Endothelial cell of umbilical vein (primary cell): ENCODE data around the gene SLC11A2. TPM values are rescaled to one million over a fixed set of nuclear protein-coding genes. Genes with fewer than 3 reads are reported as not detected.

Source experiments
- BruUV-seq: library from RNA; stranded (reverse); fragments of 400-500 nt; replicated peaks from 2 replicates; lab custom pipeline; 2021; lab: Mats Ljungman, UMichigan
- CTCF ChIA-PET: fragments of 300-600, 350-600 bp; sonication (Branson Sonifier 250); formaldehyde crosslinking; loops from one replicate; lab custom pipeline; 2021; ENCODE audit warnings: antibody characterized with exemption, inconsistent platforms; lab: Charles Lee
- POLR2A ChIA-PET: fragments of 300-600, 350-600 bp; sonication (Branson Sonifier 250); formaldehyde crosslinking; loops from one replicate; lab custom pipeline; 2021; ENCODE audit warnings: antibody characterized with exemption, inconsistent platforms; lab: Charles Lee
- DNase-seq: peaks from one replicate; pipeline ENCODE4 v3.0.0-alpha.2; 2011; ENCODE audit warnings: low read depth, low spot score
- FAIRE-seq: peaks from 2 replicates; lab custom pipeline; 2011; peaks lifted over from hg19 to GRCh38; lab: Jason Lieb, UNC
- H2AFZ ChIP-seq: 2 replicates; pipeline ENCODE4 v1.6.0; 2012; ENCODE audit warnings: low read depth, low read length, control low read depth, inconsistent platforms
- H3K27ac ChIP-seq: 2 replicates; pipeline ENCODE4 v1.5.1; 2011; ENCODE audit warnings: low read depth, mild to moderate bottlenecking, control low read depth, low read length, moderate library complexity; ENCODE audit not compliant: insufficient read depth
- H3K27me3 ChIP-seq, 2 experiments: 2 replicates each; pipeline versions ENCODE4 v1.6.0 to v1.6.1; 2011; ENCODE audit warnings: low read length in 2 of 2, mixed read lengths in 1 of 2; ENCODE audit not compliant: control insufficient read depth in 2 of 2, insufficient read depth in 2 of 2
- H3K36me3 ChIP-seq, 2 experiments: 2 replicates in 1 of 2; 3 replicates in 1 of 2; pipeline ENCODE4 v1.5.1; 2011; ENCODE audit warnings: low read length in 2 of 2, mild to moderate bottlenecking in 1 of 2, moderate library complexity in 1 of 2; ENCODE audit not compliant: control insufficient read depth in 2 of 2, insufficient read depth in 2 of 2; ENCODE audit errors: extremely low read depth in 1 of 2
- H3K4me1 ChIP-seq: 3 replicates; pipeline ENCODE4 v1.5.1; 2011; ENCODE audit warnings: mild to moderate bottlenecking, low read length; ENCODE audit not compliant: control insufficient read depth, insufficient read depth; ENCODE audit errors: extremely low read depth
- H3K4me2 ChIP-seq: 2 replicates; pipeline ENCODE4 v1.6.1; 2011; ENCODE audit warnings: low read length, control low read depth, mixed read lengths; ENCODE audit not compliant: insufficient read depth
- H3K4me3 ChIP-seq, 3 experiments: fragments of 200-600 bp in 1 of 3; sonication (generic), shearing (Covaris generic) in 1 of 3; replicated peaks in 1 of 3; 2 replicates each; pipeline ENCODE4 v1.5.1; 2011 to 2016; ENCODE audit warnings: control low read depth in 3 of 3, low read length in 3 of 3, mild to moderate bottlenecking in 2 of 3, inconsistent platforms in 1 of 3, low read depth in 1 of 3, moderate library complexity in 1 of 3; ENCODE audit not compliant: insufficient read depth in 1 of 3
- H3K79me2 ChIP-seq: 2 replicates; pipeline ENCODE4 v1.6.0; 2012; ENCODE audit warnings: low read length, inconsistent platforms; ENCODE audit not compliant: control insufficient read depth, insufficient read depth
- H3K9ac ChIP-seq: replicated peaks from 2 replicates; pipeline ENCODE3; 2011; ENCODE audit warnings: low read length, control low read depth; ENCODE audit not compliant: insufficient read depth; ENCODE audit errors: extremely low read depth
- H3K9me1 ChIP-seq: replicated peaks from 3 replicates; pipeline ENCODE4 v1.6.0; 2011; ENCODE audit warnings: mild to moderate bottlenecking, low read length; ENCODE audit not compliant: control insufficient read depth, insufficient read depth; ENCODE audit errors: extremely low read depth
- H3K9me3 ChIP-seq: replicated peaks from 2 replicates; pipeline ENCODE4 v1.5.1; 2012; ENCODE audit warnings: low read length, inconsistent platforms; ENCODE audit not compliant: control insufficient read depth, insufficient read depth
- H4K20me1 ChIP-seq: replicated peaks from 2 replicates; pipeline ENCODE3; 2011; ENCODE audit warnings: mild to moderate bottlenecking, low read length; ENCODE audit not compliant: control insufficient read depth, insufficient read depth; ENCODE audit errors: extremely low read depth
- CTCF ChIP-seq, 2 donors: IDR thresholded peaks; 1 replicate in 1 of 2; 2 replicates in 1 of 2; pipeline ENCODE4 v1.5.1; 2011; ENCODE audit warnings: low read length in 2 of 2, mild to moderate bottlenecking in 2 of 2, moderate library complexity in 2 of 2, control low read depth in 1 of 2, inconsistent platforms in 1 of 2, low read depth in 1 of 2; ENCODE audit not compliant: insufficient read depth in 1 of 2; ENCODE audit errors: extremely low read depth in 1 of 2
- EZH2 ChIP-seq: IDR thresholded peaks from 2 replicates; pipeline ENCODE4 v1.6.1; 2012; ENCODE audit warnings: borderline replicate concordance, low read depth, mild to moderate bottlenecking, moderate library complexity, low read length, inconsistent platforms; ENCODE audit not compliant: severe bottlenecking
- FOS ChIP-seq: IDR thresholded peaks from 2 replicates; pipeline ENCODE4 v1.6.1; 2011; ENCODE audit warnings: mild to moderate bottlenecking, low read length, moderate library complexity, borderline replicate concordance; ENCODE audit not compliant: insufficient read depth
- GATA2 ChIP-seq: IDR thresholded peaks from 2 replicates; pipeline ENCODE4 v1.7.0; 2011; ENCODE audit warnings: low read depth, mild to moderate bottlenecking, moderate library complexity, mixed read lengths, low read length; ENCODE audit not compliant: insufficient read length, insufficient read depth
- JUN ChIP-seq: IDR thresholded peaks from 2 replicates; pipeline ENCODE4 v1.6.1; 2011; ENCODE audit warnings: borderline replicate concordance, low read depth; ENCODE audit not compliant: insufficient read length, insufficient read depth
- MYC ChIP-seq: IDR thresholded peaks from one replicate; pipeline ENCODE4 v1.6.1; 2011; ENCODE audit warnings: mild to moderate bottlenecking, low read depth, low read length
- POLR2A ChIP-seq: IDR thresholded peaks from 2 replicates; pipeline ENCODE4 v1.6.1; 2012; ENCODE audit warnings: low read depth, mild to moderate bottlenecking, control low read depth, low read length
- POLR2AphosphoS5 ChIP-seq: IDR thresholded peaks from 2 replicates; pipeline ENCODE4 v1.6.1; 2012; ENCODE audit warnings: low read depth, mild to moderate bottlenecking, control low read depth, low read length, moderate library complexity; ENCODE audit not compliant: insufficient read depth
- dilution Hi-C: fragments of 300-500 bp; cut with MboI; formaldehyde crosslinking; loops from one replicate; pipeline ENCODE4 v1.15.0; 2019; ENCODE audit warnings: low sequenced_read_pairs; ENCODE audit not compliant: extremely low pct_ligation_motif_present
- intact Hi-C: fragments of 100-400 bp; cut with micrococcal nuclease; formaldehyde crosslinking; loops from one replicate; pipeline ENCODE4 v1.10.0; 2022
- polyA plus RNA-seq, 4 experiments: library from polyadenylated mRNA; depleted of rRNA in 3 of 4; stranded (reverse) in 3 of 4; unstranded in 1 of 4; fragments of >200 nt; gene quantifications; 2 replicates each; pipeline versions ENCODE4 v1.2.1 to v1.2.3, GENCODE V29; 2011 to 2012; ENCODE audit warnings: missing spikeins in 1 of 4
- total RNA-seq: library from RNA; stranded (reverse); gene quantifications from 2 replicates; pipeline ENCODE4 v1.2.3, GENCODE V29; 2021
- TF ChIP-seq, protein P1 (sequence below): IDR thresholded peaks from 2 replicates; pipeline ENCODE4 v1.6.1; 2011; ENCODE audit not compliant: insufficient read depth, insufficient read length

Gene SLC11A2
- total and polyA plus RNA-seq, 2 donors (not counting 3 experiments of a cell fraction or from before 2014, with no cell fraction given) = 47.5 to 56.4 TPM

DNA sequence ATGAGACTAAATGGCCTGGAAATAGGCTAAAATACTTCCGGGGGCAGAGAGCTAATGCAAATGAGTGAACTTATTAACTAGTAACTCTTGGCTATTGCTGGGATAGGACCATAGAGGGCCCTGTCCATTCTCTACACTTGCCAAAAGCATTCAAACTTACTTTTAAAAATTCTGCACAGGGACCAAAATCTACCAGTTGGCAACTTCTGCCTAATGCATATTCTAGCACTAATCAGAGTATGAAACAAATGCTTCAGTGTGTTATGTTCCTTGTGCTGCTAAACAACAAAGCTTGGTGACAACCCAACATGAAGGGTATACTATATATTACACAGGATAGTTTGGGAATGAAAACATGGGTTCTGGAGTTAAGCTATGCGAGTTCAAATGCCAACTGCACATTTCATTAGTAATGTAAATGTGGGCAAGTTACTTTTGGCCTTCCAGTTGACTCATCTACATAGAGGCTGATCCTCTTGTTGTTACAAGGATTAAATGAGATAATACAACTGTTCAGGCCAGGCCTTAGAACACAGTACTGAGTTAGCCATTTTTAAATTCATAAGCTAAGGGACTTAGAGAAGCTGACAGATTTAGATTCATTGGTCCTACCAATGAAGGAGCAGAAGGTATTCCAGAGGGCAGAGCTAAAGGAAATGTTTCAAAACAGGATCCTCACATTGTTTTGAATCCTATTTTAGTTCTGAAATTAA is 41.4 kb downstream of the SLC11A2 start:
- H3K4me3 ChIP-seq = no peak overlapping the region
- H3K79me2 ChIP-seq = no peaks in the 10 kb centered on the region
- CTCF ChIA-PET = interaction anchor here (0.7 to 7.3 kb wide), 16 partner anchors 12 to 357 kb away, joined by 3 to 299 read pairs (median 4); partner anchors contain the start of genes ATF1 and CSRNP2
- intact Hi-C loops (loop anchor here (5.0 kb wide), 2 partner anchors 43 to 57 kb away; partner anchors contain the start of gene SLC11A2), dilution Hi-C loops (no loop called here)
- no peak overlapping the region for H2AFZ ChIP-seq
- peaks cover 41% of the 10 kb centered on the region for H3K4me1 ChIP-seq
- peak overlapping the region; percentile 49 for H3K27ac ChIP-seq
- DNase-seq = no peak
- POLR2A ChIA-PET = interaction anchor here (0.6 to 0.7 kb wide), 2 partner anchors 158 to 717 kb away, joined by 3 to 7 read pairs; no protein-coding TSS in a partner anchor
- H3K27me3 ChIP-seq = no peaks in the 10 kb centered on the region
- no peak for FAIRE-seq
- TSS peak; percentile 25 for BruUV-seq
- peak overlapping the region; percentile 24 for H3K4me2 ChIP-seq
- no peaks in the 10 kb centered on the region for H3K9me3 ChIP-seq
- peaks cover 4 to 11% of the 10 kb centered on the region in 2 experiments for H3K36me3 ChIP-seq
- no peaks in the 10 kb centered on the region for H4K20me1 ChIP-seq
- TF ChIP-seq JUN (no peak), POLR2A (no peak), FOS (no peak), CTCF (IDR thresholded peaks at IDR 0.05; ENCODE audit: extremely low read depth in 1 of 2, insufficient read depth in 1 of 2, low read depth in 1 of 2, low read length in 2 of 2) (no peak), MYC (no peak), EZH2 (no peak), POLR2AphosphoS5 (no peak), GATA2 (no peak)
- TF ChIP-seq, protein P1, sequence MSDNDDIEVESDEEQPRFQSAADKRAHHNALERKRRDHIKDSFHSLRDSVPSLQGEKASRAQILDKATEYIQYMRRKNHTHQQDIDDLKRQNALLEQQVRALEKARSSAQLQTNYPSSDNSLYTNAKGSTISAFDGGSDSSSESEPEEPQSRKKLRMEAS = no peak
- H3K9ac ChIP-seq = no peak overlapping the region
- no peaks in the 10 kb centered on the region for H3K9me1 ChIP-seq
